SHP77 (cell line): ENCODE results near the gene XAB2.

Source experiments
- DNase-seq, 2 experiments: peaks; one replicate each; lab custom pipeline; 2025; lab: John Stamatoyannopoulos, UW

The XAB2 gene

GRCh38 chr19:7632340-7633203, 3.2 kb upstream of the XAB2 start:
- DNase-seq: no peak

GRCh38 chr19:7631577-7631976, 2.2 kb upstream of the XAB2 start:
- DNase-seq: no peak

- no peak for DNase-seq
Observed at GRCh38 chr19:7628589-7629311, 595 bp downstream of the XAB2 start.

GRCh38 chr19:7627166-7627565, 2.2 kb downstream of the XAB2 start:
- DNase-seq: no peak

- DNase-seq: no peak
Observed at GRCh38 chr19:7625763-7626372, 3.5 kb downstream of the XAB2 start.

- DNase-seq: no peak
Observed at GRCh38 chr19:7624810-7625209, 4.5 kb downstream of the XAB2 start.

- no peak for DNase-seq
Observed at GRCh38 chr19:7623725-7624603, 5.4 kb downstream of the XAB2 start.

GRCh38 chr19:7622933-7623685, 6.2 kb downstream of the XAB2 start:
- DNase-seq: no peak

GRCh38 chr19:7620442-7621412, 8.6 kb downstream of the XAB2 start:
- DNase-seq: no peak

GRCh38 chr19:7619671-7620441, 9.5 kb downstream of the XAB2 start:
- DNase-seq: no peak

- no peak for DNase-seq
Observed at GRCh38 chr19:7618771-7619510, 10.4 kb downstream of the XAB2 start.

- DNase-seq: no peak
Observed at GRCh38 chr19:7618348-7618747, 11.0 kb downstream of the XAB2 start.

GRCh38 chr19:7617735-7618134, 11.6 kb downstream of the XAB2 start:
- no peak for DNase-seq

- DNase-seq: no peak
Observed at GRCh38 chr19:7617172-7617571, 12.2 kb downstream of the XAB2 start.

- DNase-seq: no peak
Observed at GRCh38 chr19:7614859-7615741, 14.2 kb downstream of the XAB2 start.

- no peak for DNase-seq
Observed at GRCh38 chr19:7612282-7613274, 16.8 kb downstream of the XAB2 start.
